HL-60 (cell line): ENCODE data around the gene CBLN1.

Experiments used
- GABPA ChIP-seq: IDR thresholded peaks from 2 replicates; pipeline ENCODE4 v1.6.1; 2012; ENCODE audit warnings: low read depth
- POLR2AphosphoS5 ChIP-seq: IDR thresholded peaks from 2 replicates; pipeline ENCODE4 v1.6.1; 2012; ENCODE audit warnings: low read depth
- SPI1 ChIP-seq: IDR thresholded peaks from 2 replicates; pipeline ENCODE4 v1.6.1; 2012; ENCODE audit warnings: low read depth, mild to moderate bottlenecking, borderline replicate concordance
- TF ChIP-seq, protein P1 (sequence below): IDR thresholded peaks from one replicate; pipeline ENCODE4 v1.5.1; 2011; ENCODE audit warnings: low read length, control low read depth, inconsistent platforms; ENCODE audit not compliant: insufficient read depth

DNA sequence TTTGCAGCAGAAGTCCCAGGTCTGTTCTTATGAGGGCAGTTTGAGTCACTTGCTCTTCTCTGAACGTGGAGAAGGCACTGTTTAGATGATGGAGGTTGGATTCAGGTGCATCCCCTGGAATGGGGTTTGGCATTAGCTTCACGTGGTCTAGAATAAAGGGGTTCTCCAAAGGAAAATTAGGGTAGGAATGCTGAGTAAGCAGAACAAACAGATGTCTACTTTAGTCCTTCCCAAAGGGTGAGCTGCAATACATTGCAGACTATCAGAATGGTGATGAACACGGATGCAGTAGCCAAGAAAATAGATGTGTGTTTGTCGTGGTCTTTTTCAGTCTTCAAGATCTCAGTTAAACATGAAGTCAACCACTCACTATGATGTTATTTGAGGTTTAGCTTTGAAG is 3.3 kb upstream of the CBLN1 start:
- TF ChIP-seq, protein P1, sequence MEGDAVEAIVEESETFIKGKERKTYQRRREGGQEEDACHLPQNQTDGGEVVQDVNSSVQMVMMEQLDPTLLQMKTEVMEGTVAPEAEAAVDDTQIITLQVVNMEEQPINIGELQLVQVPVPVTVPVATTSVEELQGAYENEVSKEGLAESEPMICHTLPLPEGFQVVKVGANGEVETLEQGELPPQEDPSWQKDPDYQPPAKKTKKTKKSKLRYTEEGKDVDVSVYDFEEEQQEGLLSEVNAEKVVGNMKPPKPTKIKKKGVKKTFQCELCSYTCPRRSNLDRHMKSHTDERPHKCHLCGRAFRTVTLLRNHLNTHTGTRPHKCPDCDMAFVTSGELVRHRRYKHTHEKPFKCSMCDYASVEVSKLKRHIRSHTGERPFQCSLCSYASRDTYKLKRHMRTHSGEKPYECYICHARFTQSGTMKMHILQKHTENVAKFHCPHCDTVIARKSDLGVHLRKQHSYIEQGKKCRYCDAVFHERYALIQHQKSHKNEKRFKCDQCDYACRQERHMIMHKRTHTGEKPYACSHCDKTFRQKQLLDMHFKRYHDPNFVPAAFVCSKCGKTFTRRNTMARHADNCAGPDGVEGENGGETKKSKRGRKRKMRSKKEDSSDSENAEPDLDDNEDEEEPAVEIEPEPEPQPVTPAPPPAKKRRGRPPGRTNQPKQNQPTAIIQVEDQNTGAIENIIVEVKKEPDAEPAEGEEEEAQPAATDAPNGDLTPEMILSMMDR = no peak
- TF ChIP-seq POLR2AphosphoS5 (no peak), GABPA (no peak), SPI1 (no peak)
